ENCODE measurements around the gene KLHL29.

DNA sequence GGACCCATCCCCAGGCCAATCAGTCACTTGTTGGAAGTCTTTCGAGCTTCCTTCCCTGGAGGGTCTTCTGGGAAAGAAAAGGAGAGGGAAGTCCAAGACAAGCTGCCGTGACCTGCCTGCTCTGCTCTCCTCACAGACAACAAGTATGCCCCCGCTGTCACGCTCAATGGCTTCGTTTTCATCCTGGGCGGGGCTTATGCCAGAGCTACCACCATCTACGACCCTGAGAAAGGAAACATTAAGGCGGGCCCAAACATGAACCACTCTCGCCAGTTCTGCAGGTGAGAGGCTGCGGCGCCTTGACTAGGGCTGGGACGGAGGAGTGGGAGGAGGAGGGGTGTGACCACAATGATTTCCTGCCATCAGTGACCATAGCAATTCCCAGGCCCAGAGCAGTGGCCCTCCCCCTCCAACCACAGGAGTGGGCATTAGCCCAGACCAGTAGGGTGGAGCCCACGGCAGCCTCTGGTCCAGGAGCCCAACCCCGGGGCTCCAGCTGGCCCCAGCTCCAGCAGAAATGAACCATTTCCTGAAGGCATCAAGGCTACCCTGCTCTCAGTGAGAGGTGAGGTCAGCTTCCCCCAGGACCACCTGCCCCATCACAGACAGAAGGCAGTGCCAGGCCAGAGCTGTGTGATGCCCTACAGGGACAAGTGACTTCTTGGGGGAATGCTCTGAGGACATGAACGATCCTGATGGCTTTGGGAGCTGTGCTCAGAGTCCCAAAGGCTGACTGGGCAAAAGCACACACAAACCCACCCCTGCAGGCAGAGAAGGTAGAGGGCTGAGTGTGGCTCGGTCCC, 318.8 kb downstream of the KLHL29 start:
- TF ChIP-seq, protein P1, sequence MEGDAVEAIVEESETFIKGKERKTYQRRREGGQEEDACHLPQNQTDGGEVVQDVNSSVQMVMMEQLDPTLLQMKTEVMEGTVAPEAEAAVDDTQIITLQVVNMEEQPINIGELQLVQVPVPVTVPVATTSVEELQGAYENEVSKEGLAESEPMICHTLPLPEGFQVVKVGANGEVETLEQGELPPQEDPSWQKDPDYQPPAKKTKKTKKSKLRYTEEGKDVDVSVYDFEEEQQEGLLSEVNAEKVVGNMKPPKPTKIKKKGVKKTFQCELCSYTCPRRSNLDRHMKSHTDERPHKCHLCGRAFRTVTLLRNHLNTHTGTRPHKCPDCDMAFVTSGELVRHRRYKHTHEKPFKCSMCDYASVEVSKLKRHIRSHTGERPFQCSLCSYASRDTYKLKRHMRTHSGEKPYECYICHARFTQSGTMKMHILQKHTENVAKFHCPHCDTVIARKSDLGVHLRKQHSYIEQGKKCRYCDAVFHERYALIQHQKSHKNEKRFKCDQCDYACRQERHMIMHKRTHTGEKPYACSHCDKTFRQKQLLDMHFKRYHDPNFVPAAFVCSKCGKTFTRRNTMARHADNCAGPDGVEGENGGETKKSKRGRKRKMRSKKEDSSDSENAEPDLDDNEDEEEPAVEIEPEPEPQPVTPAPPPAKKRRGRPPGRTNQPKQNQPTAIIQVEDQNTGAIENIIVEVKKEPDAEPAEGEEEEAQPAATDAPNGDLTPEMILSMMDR (conservative IDR thresholded peaks at IDR 0.05), result no peak
- TF ChIP-seq ZFX (IDR thresholded peaks at IDR 0.05), result no peak
